HG03432 (cell line): ENCODE data around the gene MAML2.

ENCODE experiments used
- ATAC-seq: cut with Tn5 transposase; IDR thresholded peaks from one replicate; pipeline ENCODE4 v1.9.1; 2021; ENCODE audit warnings: mild to moderate bottlenecking, moderate library complexity; ENCODE audit not compliant: unreplicated experiment

The MAML2 gene

GRCh38 chr11:96242971-96243647 lies 99.9 kb downstream of the MAML2 start:
- ATAC-seq: peak; percentile 95

- no peak for ATAC-seq
Observed at GRCh38 chr11:96242191-96242847, 100.7 kb downstream of the MAML2 start.

- ATAC-seq: no peak
Observed at GRCh38 chr11:96241331-96241841, 101.6 kb downstream of the MAML2 start.

DNA sequence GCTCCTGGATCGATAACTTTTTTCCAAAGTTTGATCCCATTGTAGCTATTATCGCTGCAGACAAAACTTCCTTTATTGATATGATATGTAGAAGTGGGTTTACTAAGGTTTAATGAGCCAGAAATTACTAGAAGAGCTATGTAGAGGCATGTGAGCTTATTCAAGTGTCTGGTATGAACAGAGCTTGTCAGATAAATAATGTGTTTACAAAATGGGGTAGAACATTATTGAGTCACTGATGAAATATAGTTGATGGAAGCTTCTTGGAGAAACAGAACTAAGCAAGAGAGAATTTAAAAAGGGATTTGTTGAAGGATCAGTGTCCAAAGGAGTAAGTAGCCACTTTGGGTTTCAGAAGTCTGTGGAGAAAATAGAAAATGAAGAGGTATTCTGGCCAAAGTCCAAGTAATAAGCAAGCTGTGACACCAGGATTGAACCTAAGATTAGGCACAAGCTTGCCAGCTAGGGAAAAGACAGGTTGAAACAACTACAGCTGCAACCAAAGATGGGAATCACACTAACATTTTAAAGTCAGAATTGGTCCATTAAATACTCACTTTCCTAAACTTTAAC lies 104.3 kb downstream of the MAML2 start:
- ATAC-seq: no peak

- ATAC-seq: no peak
Observed at GRCh38 chr11:96237766-96238266, 105.2 kb downstream of the MAML2 start.

- peak; percentile 89 for ATAC-seq
Observed at GRCh38 chr11:96235751-96236150, 107.2 kb downstream of the MAML2 start.

- ATAC-seq: no peak
Observed at GRCh38 chr11:96234866-96235441, 108.0 kb downstream of the MAML2 start.

GRCh38 chr11:96232132-96232531 lies 110.9 kb downstream of the MAML2 start:
- no peak for ATAC-seq

- no peak for ATAC-seq
Observed at GRCh38 chr11:96230686-96231085, 112.3 kb downstream of the MAML2 start.

DNA sequence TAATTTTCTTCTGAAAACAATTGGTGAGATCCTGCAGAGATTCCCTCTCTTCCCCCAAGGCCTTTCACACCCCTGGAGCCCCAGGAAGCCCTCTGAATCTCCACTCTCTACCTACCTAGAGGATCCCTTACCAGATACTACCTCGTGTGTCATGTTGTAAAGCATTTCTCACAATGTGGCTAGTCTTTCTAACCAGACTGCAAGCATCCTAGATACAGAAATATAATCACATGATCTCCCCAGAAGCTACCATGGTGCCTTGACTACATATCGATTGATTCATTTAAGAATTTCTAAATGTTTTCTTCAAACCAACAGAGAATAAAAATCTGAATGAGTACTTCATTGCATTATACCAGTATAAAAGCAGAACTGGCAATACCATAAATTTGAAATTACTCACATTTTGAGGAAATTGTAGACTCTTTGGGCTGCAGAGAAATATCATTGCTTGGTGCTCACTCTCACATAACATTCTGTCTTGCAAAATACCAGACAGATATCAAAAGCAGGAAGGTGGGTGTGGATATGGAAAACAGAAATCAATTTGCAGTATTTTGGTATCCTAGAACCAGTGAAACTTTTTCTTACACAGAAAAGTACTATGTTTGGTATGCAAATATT lies 113.5 kb downstream of the MAML2 start:
- no peak for ATAC-seq

DNA sequence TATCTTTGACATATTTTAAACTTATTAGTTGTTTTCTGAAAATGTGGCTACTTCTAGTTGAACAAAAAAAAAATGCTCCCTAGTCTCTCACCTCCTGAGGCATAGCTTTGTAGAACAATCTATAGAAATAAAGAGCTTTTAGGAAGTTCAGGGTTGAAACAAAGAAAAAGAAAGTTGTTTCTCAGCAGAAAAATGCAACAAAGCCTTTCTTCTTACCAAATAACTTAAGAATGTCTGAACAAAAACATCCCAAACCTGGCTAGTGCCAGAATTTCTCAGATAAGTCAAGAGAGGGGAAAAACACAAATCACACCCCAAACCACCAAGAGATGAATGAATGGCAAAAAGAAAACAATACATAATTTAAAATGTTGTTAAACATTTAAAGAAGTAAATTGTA lies 114.1 kb downstream of the MAML2 start:
- no peak for ATAC-seq

DNA sequence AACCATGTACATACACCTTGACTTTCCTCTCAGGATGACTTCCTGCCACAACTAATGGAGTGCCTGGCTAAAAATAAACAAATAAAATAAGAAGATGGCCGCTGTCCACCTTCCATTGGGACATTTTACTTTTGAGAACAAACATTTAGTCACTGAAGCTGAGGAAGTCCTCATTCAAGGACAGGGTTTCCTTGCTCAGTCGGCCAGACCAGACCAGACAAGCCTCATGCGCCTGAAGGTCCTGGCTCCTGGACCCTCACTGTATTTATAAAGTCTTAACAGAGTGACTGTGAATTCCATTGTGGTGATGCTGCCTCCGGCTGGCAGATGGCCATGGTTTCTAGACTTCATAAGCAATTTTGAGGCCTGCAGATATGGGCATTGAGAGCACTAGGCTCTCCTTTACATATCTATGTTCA lies 114.5 kb downstream of the MAML2 start:
- ATAC-seq: no peak

GRCh38 chr11:96227244-96227643 lies 115.8 kb downstream of the MAML2 start:
- ATAC-seq: no peak

DNA sequence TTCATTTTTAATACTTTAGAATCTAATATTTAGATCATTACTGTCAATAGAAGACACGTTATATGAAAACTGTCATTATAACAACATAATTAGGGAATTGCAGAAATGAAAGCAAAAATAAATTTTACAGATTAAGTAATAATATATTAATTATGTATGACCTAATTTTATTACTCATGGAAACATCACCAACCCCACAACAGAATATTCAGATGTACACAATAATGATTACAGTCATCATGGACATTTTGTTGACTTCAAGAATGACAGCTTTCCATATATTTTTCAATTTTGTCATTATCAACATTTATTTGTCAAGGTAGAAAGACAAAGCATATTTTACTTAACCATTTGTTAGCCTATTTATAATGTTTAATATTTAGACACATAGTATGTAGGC lies 119.9 kb downstream of the MAML2 start:
- ATAC-seq: no peak

DNA sequence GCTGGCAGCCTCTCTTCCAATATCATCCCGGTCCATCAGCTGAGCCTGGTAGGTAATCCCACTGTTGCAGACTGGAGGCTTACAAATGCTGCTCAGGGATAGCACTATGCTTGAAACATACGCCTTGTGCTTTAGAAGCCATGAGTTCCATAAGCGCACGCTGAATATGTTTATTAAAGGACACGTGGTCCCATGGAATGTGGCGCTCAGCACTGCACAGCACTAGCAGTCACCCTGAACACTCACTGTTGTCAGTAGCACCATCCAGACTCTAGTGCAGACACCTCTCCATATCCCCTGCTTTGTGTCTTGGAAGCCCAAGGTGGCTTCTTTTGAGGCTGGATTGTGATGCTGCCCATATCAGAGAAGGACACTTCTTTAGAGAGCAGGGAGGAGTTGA lies 120.9 kb downstream of the MAML2 start:
- no peak for ATAC-seq

GRCh38 chr11:96221244-96222070 lies 121.5 kb downstream of the MAML2 start:
- ATAC-seq: no peak

GRCh38 chr11:96219981-96220623 lies 122.9 kb downstream of the MAML2 start:
- ATAC-seq: no peak

GRCh38 chr11:96218901-96219300 lies 124.1 kb downstream of the MAML2 start:
- no peak for ATAC-seq

DNA sequence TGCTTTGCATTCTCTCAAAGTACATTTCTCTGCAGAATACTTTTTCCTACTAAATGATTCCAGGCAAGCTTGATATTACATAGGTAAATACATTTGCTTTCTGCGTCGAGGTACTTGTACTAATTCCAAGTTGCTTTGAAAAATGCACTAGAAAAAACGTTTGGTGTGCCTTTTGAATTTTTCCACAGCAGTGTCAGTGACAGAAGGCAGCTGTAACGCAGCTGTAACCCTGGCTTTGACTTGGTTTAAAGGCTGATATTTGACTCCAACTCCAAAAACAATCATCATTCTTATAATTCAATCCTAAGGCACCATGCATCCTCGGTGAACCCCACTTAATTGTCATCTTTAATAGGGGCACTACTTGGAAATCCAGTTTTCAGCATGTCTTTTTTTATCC lies 125.0 kb downstream of the MAML2 start:
- no peak for ATAC-seq

DNA sequence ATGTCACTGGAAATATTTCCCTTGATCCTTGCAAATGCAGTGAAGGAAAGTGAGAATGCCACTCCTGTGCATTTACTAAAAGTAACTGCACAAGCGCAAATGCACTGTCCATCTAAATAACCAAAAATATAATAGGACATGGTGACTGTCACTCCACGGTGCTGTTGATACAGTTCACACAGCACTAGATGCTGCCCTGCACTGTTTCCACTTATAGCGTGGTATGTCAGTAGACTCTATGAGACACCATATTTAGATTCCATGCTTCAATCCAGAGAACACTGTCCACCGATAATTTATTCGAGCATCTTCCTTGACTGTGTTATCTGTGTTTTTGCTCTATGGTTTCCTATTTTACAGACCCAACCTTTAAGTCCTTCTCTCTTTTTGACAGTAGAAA lies 125.8 kb downstream of the MAML2 start:
- no peak for ATAC-seq
